HG02610 (cell line): ENCODE data around the gene ABCC10.
"Not testable (repeated sequence)": the region's sequence is repeated elsewhere in the genome, so short reads cannot be mapped to it uniquely, and the experiment has no call there.

Experiments
- ATAC-seq: cut with Tn5 transposase; IDR thresholded peaks from one replicate; pipeline ENCODE4 v1.9.1; 2021; ENCODE audit warnings: mild to moderate bottlenecking, moderate library complexity; ENCODE audit not compliant: unreplicated experiment

ABCC10 gene

DNA sequence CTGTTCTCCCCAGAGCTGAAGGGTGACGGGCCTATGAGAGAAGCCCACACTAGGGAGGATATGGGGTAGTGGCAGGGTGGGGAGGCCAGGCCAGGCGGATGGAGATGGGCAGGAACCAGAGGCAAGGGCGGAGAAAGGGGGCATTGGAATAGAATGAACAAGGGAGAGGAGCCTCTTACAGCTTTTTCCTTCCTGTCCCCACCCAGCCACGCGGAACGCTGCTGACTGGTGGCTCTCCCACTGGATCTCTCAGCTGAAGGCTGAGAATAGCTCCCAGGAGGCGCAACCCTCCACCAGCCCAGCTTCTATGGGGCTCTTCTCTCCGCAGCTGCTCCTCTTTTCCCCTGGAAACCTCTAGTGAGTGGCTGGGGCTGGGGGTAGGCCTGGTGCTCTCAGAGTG, 17.2 kb downstream of the ABCC10 start:
- ATAC-seq: no peak

DNA sequence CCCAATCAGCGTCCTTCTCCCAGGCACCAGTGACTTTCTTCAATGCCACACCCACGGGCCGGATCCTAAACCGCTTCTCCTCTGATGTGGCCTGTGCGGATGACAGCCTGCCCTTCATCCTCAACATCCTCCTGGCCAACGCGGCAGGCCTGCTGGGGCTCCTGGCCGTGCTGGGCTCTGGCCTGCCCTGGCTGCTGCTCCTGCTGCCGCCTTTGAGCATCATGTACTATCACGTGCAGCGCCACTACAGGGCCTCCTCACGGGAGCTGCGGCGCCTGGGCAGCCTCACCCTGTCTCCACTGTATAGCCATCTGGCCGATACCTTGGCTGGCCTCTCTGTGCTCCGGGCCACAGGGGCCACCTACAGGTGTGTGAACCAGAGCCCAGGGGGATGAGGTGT, 18.2 kb downstream of the ABCC10 start:
- no peak for ATAC-seq

DNA sequence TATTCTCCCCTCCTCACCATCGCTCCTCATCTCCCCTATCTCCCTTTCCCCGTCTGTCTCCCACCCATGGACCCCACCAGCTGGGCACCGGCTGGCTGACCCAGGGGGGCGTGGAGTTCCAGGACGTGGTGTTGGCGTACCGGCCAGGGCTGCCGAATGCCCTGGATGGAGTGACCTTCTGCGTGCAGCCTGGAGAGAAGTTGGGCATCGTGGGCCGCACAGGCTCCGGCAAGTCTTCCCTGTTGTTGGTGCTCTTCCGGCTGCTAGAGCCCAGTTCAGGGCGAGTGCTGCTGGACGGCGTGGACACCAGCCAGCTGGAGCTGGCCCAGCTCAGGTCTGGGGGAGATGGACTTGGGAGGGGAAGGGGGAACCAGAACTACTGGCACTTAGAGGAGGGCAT, 20.3 kb downstream of the ABCC10 start:
- no peak for ATAC-seq

DNA sequence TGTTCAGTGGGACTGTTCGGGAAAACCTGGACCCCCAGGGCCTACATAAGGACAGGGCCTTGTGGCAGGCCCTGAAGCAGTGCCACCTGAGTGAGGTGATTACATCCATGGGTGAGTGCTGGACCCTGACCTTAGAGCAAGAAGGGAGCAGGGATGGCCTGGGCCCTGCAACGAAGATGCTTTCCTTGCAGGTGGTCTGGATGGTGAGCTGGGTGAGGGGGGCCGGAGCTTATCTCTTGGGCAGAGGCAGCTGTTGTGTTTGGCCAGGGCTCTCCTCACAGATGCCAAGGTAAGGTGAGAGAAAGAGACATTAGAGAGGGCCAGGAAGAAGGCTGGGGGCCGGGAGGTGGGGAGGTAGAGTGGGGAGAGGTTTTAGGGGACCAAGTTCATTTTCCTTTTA, 21.6 kb downstream of the ABCC10 start:
- no peak for ATAC-seq

DNA sequence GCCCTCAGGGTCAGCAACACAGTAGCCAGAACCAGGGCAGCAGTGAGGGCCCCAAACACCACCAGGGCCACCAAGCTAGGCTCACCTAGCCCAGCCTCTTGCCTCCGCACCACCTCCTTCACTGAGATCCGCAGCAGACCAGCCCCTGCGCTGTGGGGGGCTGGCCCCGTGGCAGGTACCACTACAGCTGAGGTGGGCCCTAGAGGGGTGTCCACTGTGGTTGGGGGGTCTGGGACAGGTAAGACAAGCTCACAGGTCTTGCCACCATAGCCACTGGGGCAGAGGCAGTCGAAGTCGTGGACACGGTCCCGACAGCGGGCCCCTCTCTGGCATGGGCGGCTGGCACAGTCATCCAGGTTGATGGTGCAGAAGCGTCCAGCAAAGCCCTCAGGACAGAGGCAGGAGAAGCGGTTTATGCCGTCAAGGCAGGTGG, 23.4 kb downstream of the ABCC10 start:
- ATAC-seq: no peak

DNA sequence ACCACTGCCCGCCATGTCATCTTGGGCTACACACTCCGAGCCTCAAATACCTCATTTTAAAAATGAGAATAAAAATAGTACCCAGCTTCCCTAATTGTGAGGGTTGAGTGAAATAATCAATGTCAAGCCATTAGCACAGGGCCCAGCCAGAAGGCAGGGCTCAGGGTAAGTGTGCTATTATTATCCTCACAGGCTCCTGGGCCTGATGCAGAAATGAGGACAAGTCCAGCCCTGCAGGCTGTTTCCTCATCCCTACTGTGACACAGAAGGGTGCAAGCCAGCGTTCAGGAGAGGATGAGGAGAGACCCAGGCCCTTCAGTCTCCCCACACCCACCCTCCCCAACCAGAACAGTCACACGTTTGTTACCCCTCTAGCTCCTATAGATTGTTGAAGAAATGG, 24.0 kb downstream of the ABCC10 start:
- ATAC-seq: no peak

DNA sequence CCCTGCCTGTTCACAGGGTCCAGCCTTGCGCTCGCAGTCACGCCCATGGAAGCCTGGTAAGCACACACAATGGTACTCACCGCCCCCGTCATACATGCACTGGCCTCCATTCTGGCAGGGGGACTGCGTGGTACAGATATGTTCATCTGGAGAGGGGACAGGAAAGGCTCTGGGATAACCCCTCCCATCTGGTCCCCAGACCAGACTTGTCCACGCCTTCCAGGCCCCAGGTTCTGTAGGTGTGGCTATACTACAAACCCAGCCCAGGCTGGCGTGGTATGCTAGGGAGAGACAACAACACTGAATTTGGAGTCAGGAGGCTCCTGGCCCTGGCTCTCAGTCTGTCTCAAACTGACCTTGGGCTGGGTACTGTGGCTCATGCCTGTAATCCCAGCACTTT, 24.6 kb downstream of the ABCC10 start:
- no peak for ATAC-seq

DNA sequence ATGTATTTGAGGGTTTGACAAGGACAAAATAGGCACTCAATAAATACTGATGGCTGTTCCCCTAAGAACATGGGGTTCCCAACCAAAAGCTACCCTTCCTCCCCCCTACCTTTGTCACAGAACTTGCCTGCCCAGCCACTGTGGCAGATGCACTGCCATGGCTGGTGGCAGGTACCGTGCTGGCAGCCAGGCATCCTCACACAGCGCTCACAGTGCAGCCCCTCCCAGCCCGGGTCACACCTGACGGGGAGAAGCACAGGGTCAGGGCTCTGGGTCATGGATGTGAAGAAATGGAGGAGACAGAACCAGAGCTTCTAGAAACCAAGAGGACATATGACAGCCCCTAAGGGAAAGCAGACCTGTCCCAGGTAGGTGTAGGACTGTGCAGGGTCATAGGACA, 25.6 kb downstream of the ABCC10 start:
- ATAC-seq: no peak

DNA sequence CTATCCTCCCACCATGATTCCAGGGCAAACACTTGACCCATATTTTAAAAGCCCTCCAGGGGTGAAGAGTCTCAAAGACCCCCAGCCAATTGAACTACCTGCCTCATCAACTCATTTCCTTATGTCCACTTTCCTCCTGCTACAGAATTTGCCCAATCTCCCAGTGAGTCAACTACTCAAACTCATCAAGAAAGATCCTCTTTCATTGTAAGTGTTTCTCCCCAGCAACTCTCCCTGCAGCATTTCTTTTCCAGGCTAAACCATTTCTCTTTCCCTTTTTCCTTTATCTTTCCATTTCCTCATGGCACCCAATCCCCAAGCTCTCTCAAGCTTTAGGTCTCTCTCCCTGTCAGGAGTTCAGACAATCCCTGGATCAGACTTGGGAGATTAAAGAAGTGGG, 26.5 kb downstream of the ABCC10 start:
- no peak for ATAC-seq

DNA sequence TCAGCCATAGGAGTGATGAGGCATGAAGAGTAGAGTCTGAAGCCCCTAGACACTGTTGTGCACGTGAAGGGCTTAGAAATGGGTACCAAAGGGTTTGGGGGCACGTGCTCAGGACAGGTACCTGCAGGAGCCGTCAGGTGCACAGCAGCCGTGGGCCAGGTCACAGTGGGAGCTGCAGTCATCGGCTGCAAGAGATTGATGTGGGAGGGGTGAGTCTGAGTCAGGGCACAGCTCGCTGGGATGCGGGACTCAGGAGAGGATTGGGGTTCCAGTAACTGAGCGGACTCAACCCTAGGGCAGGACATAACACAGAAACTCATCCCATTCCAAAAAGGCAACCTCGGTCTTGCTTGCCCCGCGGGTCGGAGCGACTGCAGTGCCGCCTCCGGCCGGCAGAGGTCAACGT, 27.0 kb downstream of the ABCC10 start:
- ATAC-seq: no peak

DNA sequence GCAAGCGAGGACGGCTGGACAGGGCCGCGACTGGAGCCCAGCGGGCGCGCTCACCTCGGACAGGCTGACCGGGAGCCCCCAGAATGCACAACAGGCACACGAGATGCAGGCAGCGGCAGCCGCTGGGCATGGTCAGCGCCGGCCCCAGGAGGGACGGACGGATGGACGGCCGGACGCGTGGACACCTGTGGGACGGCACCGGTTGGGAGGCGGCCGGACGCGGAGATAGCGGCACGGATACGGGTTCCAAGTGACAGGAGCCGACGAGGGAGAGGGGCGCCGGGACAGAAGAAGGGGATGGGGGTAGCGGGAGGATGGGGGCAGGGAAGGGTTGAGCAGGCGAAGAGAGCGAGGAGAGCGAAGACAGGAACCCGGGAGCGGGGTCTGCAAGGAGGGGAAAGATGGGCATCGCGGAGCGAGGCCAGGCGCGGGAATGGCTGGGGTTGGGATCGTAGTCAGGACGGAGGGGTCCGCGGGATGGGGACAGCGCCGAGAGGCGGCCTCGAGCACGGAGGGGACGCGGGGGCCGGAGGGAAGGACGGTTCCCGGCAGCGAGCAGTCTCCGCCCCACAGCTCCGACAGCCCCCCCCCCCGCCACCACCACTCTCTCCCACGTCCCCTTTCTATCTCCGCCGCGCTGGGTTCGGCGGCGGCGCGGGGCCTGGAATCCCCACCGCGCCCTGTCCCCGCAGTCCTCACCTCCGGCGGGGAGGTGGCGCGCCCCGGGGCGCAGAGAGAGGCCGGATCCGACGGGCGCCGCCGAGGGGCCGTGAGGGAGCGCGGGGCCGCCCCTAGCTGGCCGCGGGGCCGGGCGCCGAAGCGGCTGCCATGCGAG, 27.6 kb downstream of the ABCC10 start:
- ATAC-seq: no peak

DNA sequence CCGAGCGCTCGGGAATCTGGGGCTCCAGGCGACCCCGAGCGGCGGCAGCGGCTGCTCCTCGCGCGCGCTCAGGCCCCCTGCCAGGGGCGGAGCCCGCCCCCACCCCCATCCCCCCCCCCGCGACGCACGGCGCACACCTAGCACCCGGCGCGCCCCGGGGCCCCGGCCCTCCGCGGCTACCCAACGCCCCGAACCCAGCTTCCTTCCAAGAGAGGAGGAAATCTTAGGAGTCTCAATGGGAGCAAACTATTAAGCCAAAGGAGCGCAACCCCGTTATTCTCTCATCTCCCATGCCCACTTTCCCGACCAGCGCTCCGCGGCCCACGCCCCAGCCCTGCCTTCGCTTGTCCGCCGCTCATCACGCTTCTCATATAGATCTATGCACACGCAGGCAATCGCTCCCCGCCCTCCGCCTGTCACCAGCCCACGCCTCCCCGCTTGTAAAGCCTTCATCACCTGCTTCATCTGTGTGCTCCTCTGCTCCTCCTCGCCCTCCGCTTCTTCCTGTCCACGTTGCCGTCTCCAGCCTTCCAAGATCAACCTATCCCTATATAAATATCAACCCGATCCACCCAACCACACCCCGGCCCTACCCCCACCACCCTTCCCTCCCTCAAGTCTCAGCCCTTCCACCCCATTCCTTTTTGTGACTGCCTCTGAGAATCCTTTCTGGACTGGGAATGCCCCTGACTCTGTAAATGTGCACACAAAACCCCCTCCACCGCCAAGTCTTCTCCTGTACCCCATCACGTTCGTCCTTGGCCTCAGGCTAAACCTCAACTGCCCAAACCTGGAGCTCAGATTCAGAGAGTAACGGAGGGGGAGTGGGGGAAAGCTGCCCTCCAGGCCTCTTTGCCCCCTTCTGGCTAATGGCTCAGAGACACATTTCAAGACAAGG, 28.4 kb downstream of the ABCC10 start, which contains the start of gene DLK2:
Gene DLK2, minus strand, starts transcription at position 18 of the 898 bp plus-strand sequence. CDS start 723 bp downstream, outside the sequence.
- no peak for ATAC-seq

DNA sequence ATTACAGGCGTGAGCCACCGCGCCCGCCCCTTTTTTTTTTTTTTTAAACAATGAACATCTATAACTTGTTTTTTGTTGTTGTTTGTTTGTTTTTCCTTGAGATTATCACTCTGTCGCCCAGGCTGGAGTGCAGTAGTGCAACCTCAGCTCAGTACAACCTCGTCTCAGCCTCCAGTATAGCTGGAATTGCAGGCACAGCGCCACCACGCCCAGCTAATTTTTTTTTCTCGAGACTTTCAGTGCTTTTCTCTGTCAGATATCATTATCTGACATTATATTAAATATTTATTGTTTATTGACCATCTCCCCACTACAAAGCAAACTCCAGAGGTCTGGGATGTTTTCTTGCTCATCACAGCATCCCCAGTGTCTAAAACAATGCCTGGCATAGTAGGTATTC, 30.3 kb downstream of the ABCC10 start:
- ATAC-seq: no peak

DNA sequence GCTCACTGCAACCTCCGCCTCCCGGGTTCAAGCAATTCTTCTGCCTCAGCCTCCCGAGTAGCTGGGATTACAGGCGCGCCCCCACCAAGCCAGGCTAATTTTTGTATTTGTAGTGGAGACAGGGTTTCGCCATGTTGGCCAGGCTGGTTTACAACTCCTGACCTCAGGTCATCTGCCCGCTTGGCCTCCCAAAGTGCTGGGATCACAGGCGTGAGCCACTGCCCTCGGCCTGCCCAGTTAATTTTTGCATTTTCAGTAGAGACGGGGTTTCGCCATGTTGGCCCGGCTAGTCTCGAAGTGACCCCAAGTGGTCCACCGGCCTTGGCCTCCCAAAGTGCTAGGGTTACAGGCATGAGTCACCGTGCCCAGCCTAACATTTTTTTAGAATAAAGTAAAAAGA, 30.8 kb downstream of the ABCC10 start:
- ATAC-seq: not testable (repeated sequence)

DNA sequence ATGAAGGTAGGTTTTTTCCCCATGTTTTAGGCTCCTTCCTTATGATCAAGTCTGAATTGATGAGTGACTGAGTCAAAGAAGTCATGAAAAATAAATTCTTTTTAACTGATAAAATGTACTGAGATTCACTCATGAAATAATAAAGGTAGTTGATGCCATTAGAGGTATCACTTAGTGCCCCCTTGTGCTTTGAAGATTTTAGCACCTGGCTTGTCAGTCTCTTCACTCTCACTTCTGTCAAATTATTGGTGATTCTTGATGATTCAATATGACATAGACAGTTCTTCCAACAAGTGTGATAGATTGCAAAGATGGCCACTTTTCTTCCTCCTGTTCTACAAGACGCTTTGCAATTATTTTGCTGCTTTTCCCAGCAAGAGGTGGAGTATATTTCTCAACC, 32.2 kb downstream of the ABCC10 start:
- ATAC-seq: no peak

DNA sequence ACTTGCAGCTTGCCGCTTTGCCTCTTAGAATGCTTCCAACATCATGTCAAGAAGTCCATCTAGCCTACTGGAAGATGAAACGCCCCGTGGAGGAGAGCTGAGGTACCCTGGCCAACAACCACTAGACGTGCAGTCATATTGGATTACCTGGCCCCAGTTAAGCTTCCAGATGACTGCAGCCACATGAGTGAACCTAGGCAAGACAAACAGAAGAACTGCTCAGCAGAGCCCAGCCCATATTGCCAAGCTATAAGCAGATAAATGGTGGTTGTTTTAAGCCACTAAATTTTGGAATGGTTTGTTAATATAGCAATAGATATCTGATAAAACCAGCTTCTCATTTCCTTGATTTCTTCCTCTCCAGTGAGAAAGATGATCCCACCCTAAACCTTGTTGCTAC, 32.7 kb downstream of the ABCC10 start:
- ATAC-seq: no peak

DNA sequence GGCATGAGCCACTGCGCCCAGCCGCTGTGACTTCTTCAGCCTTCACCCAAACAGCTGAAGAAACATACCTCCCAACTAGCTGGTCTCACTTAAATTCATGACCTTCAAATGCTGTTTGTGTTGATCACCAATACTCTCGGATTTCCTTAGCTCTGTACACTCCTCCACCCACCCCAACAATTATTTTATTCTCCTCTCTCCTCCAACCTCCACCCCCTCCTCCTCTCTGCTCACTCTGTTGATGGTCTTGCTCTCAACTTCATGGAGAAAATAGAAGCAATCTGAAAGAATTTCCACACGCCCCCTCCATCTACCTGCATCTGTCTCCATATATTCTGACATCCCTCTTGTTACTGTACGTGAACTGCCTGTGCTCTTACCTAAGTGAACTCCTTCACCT, 34.6 kb downstream of the ABCC10 start:
- ATAC-seq: no peak

DNA sequence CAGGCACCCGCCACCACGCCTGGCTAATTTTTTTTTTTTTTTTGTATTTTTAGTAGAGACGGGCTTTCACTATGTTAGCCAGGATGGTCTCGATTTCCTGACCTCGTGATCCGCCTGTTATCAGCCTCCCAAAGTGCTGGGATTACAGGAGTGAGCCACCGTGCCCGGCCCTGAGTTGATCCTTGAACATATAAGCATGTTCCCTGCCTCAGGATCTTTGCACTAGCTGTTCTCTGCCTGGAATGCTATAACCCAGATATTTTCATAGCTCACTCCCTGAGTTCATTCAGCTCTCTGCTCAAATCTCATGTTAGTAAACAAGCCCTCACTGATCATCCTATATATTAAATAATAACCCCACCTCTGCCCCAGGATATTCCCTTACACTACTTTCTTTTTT, 37.0 kb downstream of the ABCC10 start:
- ATAC-seq: no peak

DNA sequence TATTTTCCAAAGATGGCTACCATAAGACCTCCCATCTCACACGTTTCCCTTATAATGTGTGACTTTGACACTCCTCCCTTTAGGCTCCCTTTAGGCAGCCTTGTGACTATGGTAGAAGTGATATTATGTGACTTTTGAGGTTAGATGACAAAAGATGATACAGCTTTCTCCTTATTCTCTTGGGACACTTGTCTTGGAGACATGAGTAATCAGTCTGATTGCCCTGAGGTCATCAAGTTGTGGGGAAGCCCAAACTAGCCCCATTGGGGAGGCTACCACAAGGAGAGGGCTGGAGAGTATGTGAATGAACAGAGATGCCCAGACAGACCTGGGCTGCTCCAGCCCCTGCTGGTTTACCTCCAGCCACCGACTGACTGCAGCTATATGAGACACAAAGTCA, 38.6 kb downstream of the ABCC10 start:
- no peak for ATAC-seq

DNA sequence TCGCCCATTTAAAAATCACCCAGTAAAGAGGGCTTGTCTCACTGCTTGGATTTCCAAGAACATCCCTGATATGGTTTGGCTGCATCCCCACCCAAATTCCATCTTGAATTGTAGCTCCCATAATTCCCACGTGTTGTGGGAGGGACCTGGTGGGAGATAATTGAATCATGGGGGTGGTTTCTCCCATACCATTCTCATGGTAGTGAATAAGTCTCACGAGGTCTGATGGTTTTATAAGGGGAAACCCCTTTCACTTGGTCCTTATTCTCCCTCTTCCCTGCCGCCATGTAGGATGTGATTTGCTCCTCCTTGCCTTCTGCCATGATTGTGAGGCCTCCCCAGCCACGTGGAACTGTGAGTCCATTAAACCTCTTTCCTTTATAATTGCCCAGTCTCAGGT, 39.9 kb downstream of the ABCC10 start:
- not testable (repeated sequence) for ATAC-seq

DNA sequence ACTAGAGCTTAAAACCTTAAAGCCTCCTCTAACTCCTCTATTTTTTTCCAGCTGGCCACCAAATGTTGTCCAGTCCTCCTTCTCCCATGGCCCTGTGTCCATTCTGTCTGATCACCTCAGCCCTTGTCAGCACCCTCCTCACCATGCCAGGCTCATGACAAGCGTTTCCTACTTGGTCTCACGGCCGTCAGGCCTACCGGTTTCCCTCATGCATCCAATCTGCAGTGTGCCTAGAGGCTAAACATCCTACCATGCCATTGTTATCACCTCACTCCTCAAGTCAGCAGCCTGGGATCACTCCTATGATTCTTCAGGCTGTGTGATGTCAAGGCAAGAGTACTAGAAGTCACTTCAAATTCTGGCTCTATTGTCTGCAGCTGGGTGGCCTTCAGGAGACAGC, 40.4 kb downstream of the ABCC10 start:
- ATAC-seq: no peak

DNA sequence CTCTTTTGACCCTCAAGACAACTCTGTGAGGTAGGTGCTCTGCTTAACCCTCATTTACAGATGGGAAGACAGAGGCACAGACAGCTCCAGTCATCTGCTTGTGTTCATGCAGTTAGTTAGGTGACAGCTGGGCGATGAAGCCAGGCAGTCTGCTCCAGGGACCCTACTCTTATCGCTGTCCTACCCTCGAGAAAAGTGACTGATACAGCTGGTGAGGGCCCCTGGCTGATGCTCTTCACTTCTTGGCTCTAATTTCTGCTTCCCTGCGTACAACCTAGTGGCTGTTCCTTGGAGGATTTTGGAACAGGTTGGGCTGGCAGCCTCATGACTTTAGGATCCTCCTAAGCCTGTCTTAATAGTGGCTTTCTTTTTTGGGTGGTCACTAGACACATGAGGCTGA, 40.9 kb downstream of the ABCC10 start:
- ATAC-seq: no peak
